Liver (tissue), 9 donors: Measurements from ENCODE around the gene CD300LB. TPM values are rescaled to one million over a fixed set of nuclear protein-coding genes. Genes with fewer than 3 reads are reported as not detected.

Source experiments
- DNase-seq: peaks from one replicate; pipeline ENCODE4 v3.0.0-alpha.2; 2017; ENCODE audit warnings: low spot score
- H3K27ac ChIP-seq, 2 donors: one replicate each; pipeline ENCODE4 v1.7.0; 2013; ENCODE audit warnings: inconsistent platforms in 2 of 2, low read length in 2 of 2, control low read depth in 1 of 2, low read depth in 1 of 2, mild to moderate bottlenecking in 1 of 2
- H3K27me3 ChIP-seq, 4 donors: one replicate each; pipeline versions ENCODE4 v1.6.1 to v1.7.0; 2013; ENCODE audit warnings: low read length in 3 of 4, inconsistent platforms in 1 of 4, mild to moderate bottlenecking in 1 of 4, moderate library complexity in 1 of 4; ENCODE audit not compliant: control insufficient read depth in 4 of 4, insufficient read depth in 4 of 4
- H3K36me3 ChIP-seq, 4 donors: one replicate each; pipeline versions ENCODE4 v1.6.1 to v1.7.0; 2013; ENCODE audit warnings: low read length in 3 of 4, mild to moderate bottlenecking in 3 of 4, low read depth in 1 of 4, moderate library complexity in 1 of 4; ENCODE audit not compliant: control insufficient read depth in 4 of 4, insufficient read depth in 3 of 4
- H3K4me1 ChIP-seq, 4 donors: one replicate each; pipeline versions ENCODE4 v1.6.1 to v1.7.0; 2013; ENCODE audit warnings: low read length in 3 of 4, mild to moderate bottlenecking in 3 of 4, moderate library complexity in 1 of 4; ENCODE audit not compliant: control insufficient read depth in 4 of 4, insufficient read depth in 4 of 4
- H3K4me3 ChIP-seq, 3 donors: one replicate each; pipeline versions ENCODE4 v1.6.1 to v1.7.0; 2013; ENCODE audit warnings: low read length in 3 of 3, control low read depth in 1 of 3, low read depth in 1 of 3, mild to moderate bottlenecking in 1 of 3
- H3K9ac ChIP-seq, 2 donors: one replicate each; pipeline ENCODE4 v1.7.0; 2013; ENCODE audit warnings: low read length in 2 of 2, mild to moderate bottlenecking in 2 of 2, moderate library complexity in 2 of 2, control low read depth in 1 of 2, low read depth in 1 of 2
- H3K9me3 ChIP-seq, 4 donors: one replicate each; pipeline versions ENCODE4 v1.6.1 to v1.7.0; 2013; ENCODE audit warnings: low read length in 3 of 4; ENCODE audit not compliant: control insufficient read depth in 4 of 4
- FOXA1 ChIP-seq: IDR thresholded peaks from 2 replicates; pipeline ENCODE4 v1.6.1; 2016; ENCODE audit warnings: antibody characterized with exemption
- FOXA2 ChIP-seq: IDR thresholded peaks from 2 replicates; pipeline ENCODE4 v1.6.1; 2016; ENCODE audit warnings: antibody characterized with exemption
- GABPA ChIP-seq, 2 donors: IDR thresholded peaks in 1 of 2; conservative IDR thresholded peaks in 1 of 2; 2 replicates each; pipeline ENCODE4 v1.6.1; 2016; ENCODE audit warnings: antibody characterized with exemption in 2 of 2, mild to moderate bottlenecking in 1 of 2, moderate library complexity in 1 of 2
- HNF4A ChIP-seq, 2 donors: conservative IDR thresholded peaks; 2 replicates each; pipeline ENCODE4 v1.6.1; 2016; ENCODE audit warnings: antibody characterized with exemption in 2 of 2, mild to moderate bottlenecking in 2 of 2
- JUND ChIP-seq, 2 donors: IDR thresholded peaks; 2 replicates each; pipeline ENCODE4 v1.6.1; 2016; ENCODE audit warnings: antibody characterized with exemption in 2 of 2
- NR2F2 ChIP-seq: IDR thresholded peaks from 2 replicates; pipeline ENCODE4 v1.6.1; 2016; ENCODE audit warnings: antibody characterized with exemption
- RAD21 ChIP-seq, 2 donors: IDR thresholded peaks; 2 replicates each; pipeline ENCODE4 v1.6.1; 2016; ENCODE audit warnings: antibody characterized with exemption in 2 of 2, mild to moderate bottlenecking in 2 of 2
- REST ChIP-seq: IDR thresholded peaks from 2 replicates; pipeline ENCODE4 v1.6.1; 2016; ENCODE audit warnings: antibody characterized with exemption, mild to moderate bottlenecking
- RXRA ChIP-seq, 2 donors: IDR thresholded peaks; 2 replicates each; pipeline ENCODE4 v1.6.1; 2017 to 2018; ENCODE audit warnings: antibody characterized with exemption in 2 of 2, mild to moderate bottlenecking in 1 of 2
- SP1 ChIP-seq: IDR thresholded peaks from 2 replicates; pipeline ENCODE4 v1.6.1; 2018; ENCODE audit warnings: antibody characterized with exemption, mild to moderate bottlenecking
- TAF1 ChIP-seq: conservative IDR thresholded peaks from 2 replicates; pipeline ENCODE4 v1.6.1; 2016; ENCODE audit warnings: antibody characterized with exemption, mild to moderate bottlenecking
- YY1 ChIP-seq: IDR thresholded peaks from 2 replicates; pipeline ENCODE4 v1.6.1; 2016; ENCODE audit warnings: antibody characterized with exemption, mild to moderate bottlenecking
- WGBS: extraction: QIAGEN DNeasy Blood & Tissue Kit; methylation state at CpG from one replicate; pipeline ENCODE4 v1.1.7; 2013; 5-methylcytosine and 5-hydroxymethylcytosine counted together
- polyA plus RNA-seq, 2 donors: library from polyadenylated mRNA; stranded (reverse) in 1 of 2; unstranded in 1 of 2; fragments of 200-250 nt in 1 of 2; fragments of >200 nt in 1 of 2; fragmentation: Nextera tagmentation in 1 of 2; extraction: Ambion mirVana in 1 of 2; gene quantifications; one replicate each; pipeline versions ENCODE4 v1.2.1 to v1.2.3, GENCODE V29; 2013 to 2015
- total RNA-seq, 2 donors: library from RNA; depleted of rRNA; stranded (reverse); fragments of >200 nt; gene quantifications; one replicate each; pipeline ENCODE4 v1.2.3, GENCODE V29; 2014
- TF ChIP-seq, protein P1 (sequence below): IDR thresholded peaks from 2 replicates; pipeline ENCODE4 v1.6.1; 2016; ENCODE audit warnings: antibody characterized with exemption
- TF ChIP-seq, protein P2 (sequence below): fragments of 150-350 bp; IDR thresholded peaks from 2 replicates; pipeline ENCODE4 v1.5.1; 2017; ENCODE audit warnings: improper control_type of control experiment, low read depth, low read length; ENCODE audit not compliant: missing input control
- donor health status: healthy.
- donor health status: healthy.
- donor health status: healthy.
- donor health status: healthy.
- donor health status: healthy.

CD300LB gene
- total and polyA plus RNA-seq, 4 donors: 0.08 to 0.33 (median 0.09) TPM; not detected in 1

DNA sequence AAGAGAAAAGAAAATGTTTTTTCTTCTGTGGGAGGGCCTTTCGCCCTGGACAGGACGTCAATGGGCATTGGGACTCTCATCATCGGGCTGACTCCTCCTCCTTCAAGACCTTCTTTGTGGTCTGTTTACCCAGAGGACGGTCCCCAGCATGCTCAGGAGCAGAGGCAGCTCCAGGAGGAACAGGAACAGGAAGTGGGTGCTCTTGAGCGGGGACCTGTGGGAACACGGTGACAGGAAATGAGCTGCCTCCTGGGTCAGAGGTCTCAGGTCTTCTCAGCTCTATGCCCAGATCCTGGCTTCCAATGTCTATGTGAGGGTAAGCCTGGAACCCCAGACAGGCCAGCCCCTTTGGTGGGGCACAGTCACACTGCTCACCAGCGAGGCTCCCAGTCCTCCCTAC lies 48.6 kb upstream of the CD300LB start:
- no peaks in the 10 kb centered on the region for H3K4me1 ChIP-seq
- peaks cover 0 to 2% (median 0%) of the 10 kb centered on the region in 4 donors for H3K9me3 ChIP-seq
- H3K27me3 ChIP-seq: peaks cover 0 to 5% (median 0%) of the 10 kb centered on the region in 4 donors
- no peak overlapping the region for H3K9ac ChIP-seq
- H3K36me3 ChIP-seq: no peaks in the 10 kb centered on the region
- H3K27ac ChIP-seq: no peak overlapping the region
- WGBS: 66% methylated on average over 7 of the region's 7 CpGs
- no peak for DNase-seq
- TF ChIP-seq HNF4A (conservative IDR thresholded peaks at IDR 0.05) (no peak), FOXA1 (no peak), RXRA (IDR thresholded peaks at IDR 0.05) (no peak), RAD21 (IDR thresholded peaks at IDR 0.05) (no peak), NR2F2 (no peak), JUND (IDR thresholded peaks at IDR 0.05) (no peak), GABPA (IDR thresholded peaks at IDR 0.05 in 1 of 2, conservative IDR thresholded peaks at IDR 0.05 in 1 of 2) (no peak), SP1 (no peak), TAF1 (no peak), YY1 (no peak), REST (no peak)
- TF ChIP-seq, protein P1, sequence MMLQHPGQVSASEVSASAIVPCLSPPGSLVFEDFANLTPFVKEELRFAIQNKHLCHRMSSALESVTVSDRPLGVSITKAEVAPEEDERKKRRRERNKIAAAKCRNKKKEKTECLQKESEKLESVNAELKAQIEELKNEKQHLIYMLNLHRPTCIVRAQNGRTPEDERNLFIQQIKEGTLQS: no peak
- no peak overlapping the region for H3K4me3 ChIP-seq

- WGBS: 80% methylated on average over 9 of the region's 9 CpGs
- Histone ChIP-seq H3K4me3 (no peak overlapping the region), H3K27me3 (peaks cover 0 to 5% (median 0%) of the 10 kb centered on the region in 4 donors), H3K36me3 (no peaks in the 10 kb centered on the region), H3K9me3 (peaks cover 0 to 2% (median 0%) of the 10 kb centered on the region in 4 donors), H3K9ac (no peak overlapping the region), H3K4me1 (no peaks in the 10 kb centered on the region), H3K27ac (no peak overlapping the region)
- TF ChIP-seq FOXA1 (no peak), FOXA2 (no peak)
- TF ChIP-seq, protein P2, sequence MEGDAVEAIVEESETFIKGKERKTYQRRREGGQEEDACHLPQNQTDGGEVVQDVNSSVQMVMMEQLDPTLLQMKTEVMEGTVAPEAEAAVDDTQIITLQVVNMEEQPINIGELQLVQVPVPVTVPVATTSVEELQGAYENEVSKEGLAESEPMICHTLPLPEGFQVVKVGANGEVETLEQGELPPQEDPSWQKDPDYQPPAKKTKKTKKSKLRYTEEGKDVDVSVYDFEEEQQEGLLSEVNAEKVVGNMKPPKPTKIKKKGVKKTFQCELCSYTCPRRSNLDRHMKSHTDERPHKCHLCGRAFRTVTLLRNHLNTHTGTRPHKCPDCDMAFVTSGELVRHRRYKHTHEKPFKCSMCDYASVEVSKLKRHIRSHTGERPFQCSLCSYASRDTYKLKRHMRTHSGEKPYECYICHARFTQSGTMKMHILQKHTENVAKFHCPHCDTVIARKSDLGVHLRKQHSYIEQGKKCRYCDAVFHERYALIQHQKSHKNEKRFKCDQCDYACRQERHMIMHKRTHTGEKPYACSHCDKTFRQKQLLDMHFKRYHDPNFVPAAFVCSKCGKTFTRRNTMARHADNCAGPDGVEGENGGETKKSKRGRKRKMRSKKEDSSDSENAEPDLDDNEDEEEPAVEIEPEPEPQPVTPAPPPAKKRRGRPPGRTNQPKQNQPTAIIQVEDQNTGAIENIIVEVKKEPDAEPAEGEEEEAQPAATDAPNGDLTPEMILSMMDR: no peak
- TF ChIP-seq, protein P1: no peak
- DNase-seq: no peak
Observed at GRCh38 chr17:74578979-74579378, 47.7 kb upstream of the CD300LB start.
